HepG2 (cell line): ENCODE data around the gene SERPIND1. TPM values are rescaled to one million over a fixed set of nuclear protein-coding genes. Genes with fewer than 3 reads are reported as not detected.

Experiments used
- CCDC6 ChIP-seq: sonication (generic); formaldehyde crosslinking; IDR thresholded peaks from 2 replicates; pipeline ENCODE4 v1.8.1; 2022; ENCODE audit warnings: mild to moderate bottlenecking, missing genetic modification reagents, moderate library complexity
- CHD2 ChIP-seq: IDR thresholded peaks from 2 replicates; pipeline ENCODE4 v1.6.1; 2011; ENCODE audit warnings: low read depth, low read length, improper control_type of control experiment
- EP300 ChIP-seq, 3 experiments: sonication (generic) in 1 of 3; formaldehyde crosslinking in 1 of 3; IDR thresholded peaks; 2 replicates each; pipeline versions ENCODE4 v1.5.1 to v1.6.1; 2011 to 2020; ENCODE audit warnings: low read depth in 2 of 3, low read length in 2 of 3, borderline replicate concordance in 1 of 3, improper control_type of control experiment in 1 of 3, mild to moderate bottlenecking in 1 of 3, missing genetic modification reagents in 1 of 3, moderate library complexity in 1 of 3
- ESRRA ChIP-seq: sonication (generic); formaldehyde crosslinking; IDR thresholded peaks from 2 replicates; pipeline ENCODE4 v1.5.1; 2020; ENCODE audit warnings: mild to moderate bottlenecking, low read depth, missing genetic modification reagents
- GABPB1 ChIP-seq: IDR thresholded peaks from 2 replicates; pipeline ENCODE4 v1.6.1; 2016; ENCODE audit warnings: mild to moderate bottlenecking, missing genetic modification reagents, moderate library complexity, missing compliant biosample characterization
- HHEX ChIP-seq: IDR thresholded peaks from 2 replicates; pipeline ENCODE4 v1.6.1; 2016; ENCODE audit warnings: control low read depth
- MIER3 ChIP-seq: IDR thresholded peaks from 2 replicates; pipeline ENCODE4 v1.6.1; 2016; ENCODE audit warnings: missing compliant biosample characterization, borderline replicate concordance
- NFE2L1 ChIP-seq: sonication (generic); formaldehyde crosslinking; IDR thresholded peaks from 2 replicates; pipeline ENCODE4 v1.4.0; 2020; ENCODE audit warnings: missing genetic modification reagents, mild to moderate bottlenecking, borderline replicate concordance
- NR3C1 ChIP-seq: sonication (generic); formaldehyde crosslinking; IDR thresholded peaks from 2 replicates; pipeline ENCODE4 v1.4.0; 2020; ENCODE audit warnings: missing genetic modification reagents
- SOX13 ChIP-seq, 3 experiments: fragments of 450-650 bp in 1 of 3; sonication (generic) in 1 of 3; formaldehyde crosslinking in 1 of 3; IDR thresholded peaks in 2 of 3; conservative IDR thresholded peaks in 1 of 3; 2 replicates each; pipeline versions ENCODE4 v1.5.0 to v1.6.1; 2016 to 2020; ENCODE audit warnings: antibody characterized with exemption in 1 of 3, mild to moderate bottlenecking in 1 of 3, missing compliant biosample characterization in 1 of 3, missing genetic modification reagents in 1 of 3, moderate library complexity in 1 of 3
- TBX2 ChIP-seq: sonication (generic); formaldehyde crosslinking; IDR thresholded peaks from 2 replicates; pipeline ENCODE4 v1.5.0; 2020; ENCODE audit warnings: missing genetic modification reagents, mild to moderate bottlenecking, borderline replicate concordance
- TCF12 ChIP-seq, 2 experiments: fragments of 450-650 bp in 1 of 2; sonication (generic) in 1 of 2; formaldehyde crosslinking in 1 of 2; IDR thresholded peaks; 2 replicates each; pipeline versions ENCODE4 v1.6.1 to v1.8.0; 2017 to 2022; ENCODE audit warnings: antibody characterized with exemption in 1 of 2, mild to moderate bottlenecking in 1 of 2, missing genetic modification reagents in 1 of 2, moderate library complexity in 1 of 2
- ZNF484 ChIP-seq: sonication (generic); formaldehyde crosslinking; IDR thresholded peaks from 2 replicates; pipeline ENCODE4 v1.5.1; 2020; ENCODE audit warnings: mild to moderate bottlenecking, low read depth, missing genetic modification reagents, borderline replicate concordance
- ZNF720 ChIP-seq: sonication (generic); formaldehyde crosslinking; IDR thresholded peaks from 2 replicates; pipeline ENCODE4 v1.4.0; 2020; ENCODE audit warnings: missing genetic modification reagents
- polyA plus RNA-seq, 8 experiments: library from polyadenylated mRNA; depleted of rRNA in 3 of 8; stranded (reverse) in 7 of 8; unstranded in 1 of 8; fragments of >200 nt; fragmentation: Illumina TruSeq in 4 of 8; extraction: Trizol in 4 of 8; gene quantifications; 2 replicates each; pipeline versions ENCODE4 v1.2.1 to v1.2.3, GENCODE V29; 2011 to 2016; ENCODE audit warnings: low read depth in 4 of 8, missing spikeins in 1 of 8, mixed read lengths in 1 of 8; ENCODE audit not compliant: insufficient read depth in 1 of 8
- total RNA-seq, 5 experiments: library from RNA; depleted of rRNA; stranded (reverse); fragments of >200 nt; fragmentation: Illumina TruSeq; extraction: Trizol; gene quantifications; 2 replicates each; pipeline ENCODE4 v1.2.3, GENCODE V29; 2016; ENCODE audit warnings: low read depth in 1 of 5
- TF ChIP-seq, protein P1 (sequence below): sonication (generic); formaldehyde crosslinking; IDR thresholded peaks from 2 replicates; pipeline ENCODE4 v1.9.0; 2021; ENCODE audit warnings: missing genetic modification reagents, mild to moderate bottlenecking, borderline replicate concordance
- TF ChIP-seq, protein P2 (sequence below): sonication (generic); formaldehyde crosslinking; IDR thresholded peaks from 2 replicates; pipeline ENCODE4 v1.4.0; 2020; ENCODE audit warnings: missing genetic modification reagents
- TF ChIP-seq, protein P3 (sequence below): sonication (generic); formaldehyde crosslinking; IDR thresholded peaks from 2 replicates; pipeline ENCODE4 v1.4.0; 2020; ENCODE audit warnings: mild to moderate bottlenecking, missing genetic modification reagents
- TF ChIP-seq, protein P4 (sequence below): sonication (generic); formaldehyde crosslinking; IDR thresholded peaks from 2 replicates; pipeline ENCODE4 v1.9.0; 2021; ENCODE audit warnings: mild to moderate bottlenecking, missing genetic modification reagents

The SERPIND1 gene
- total and polyA plus RNA-seq, 2 of the 13 experiments (the other 11 are each of a cell fraction or from before 2014, with no cell fraction given) = 111 to 350 TPM

DNA sequence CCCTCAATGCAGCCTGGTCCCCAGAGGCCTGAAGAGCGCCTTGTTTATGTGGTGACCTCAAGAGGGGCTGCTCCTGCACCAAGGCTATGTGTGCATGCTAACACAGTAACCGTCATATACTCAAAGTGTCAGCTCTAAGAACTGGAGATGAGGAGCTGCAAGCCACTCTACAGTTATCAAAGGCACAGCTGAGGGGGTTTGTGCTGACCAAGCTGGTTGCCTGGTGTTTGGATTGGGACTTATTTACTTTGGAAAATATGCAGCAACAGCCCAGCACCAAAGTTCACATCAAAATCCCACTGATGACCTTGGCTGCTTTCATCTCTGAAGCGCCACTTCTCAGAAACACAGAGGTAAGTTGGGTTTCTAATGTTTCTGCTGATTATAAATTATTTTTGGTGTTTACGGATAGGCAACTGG is at the start of gene SERPIND1 (continued):
- TF ChIP-seq, protein P1, sequence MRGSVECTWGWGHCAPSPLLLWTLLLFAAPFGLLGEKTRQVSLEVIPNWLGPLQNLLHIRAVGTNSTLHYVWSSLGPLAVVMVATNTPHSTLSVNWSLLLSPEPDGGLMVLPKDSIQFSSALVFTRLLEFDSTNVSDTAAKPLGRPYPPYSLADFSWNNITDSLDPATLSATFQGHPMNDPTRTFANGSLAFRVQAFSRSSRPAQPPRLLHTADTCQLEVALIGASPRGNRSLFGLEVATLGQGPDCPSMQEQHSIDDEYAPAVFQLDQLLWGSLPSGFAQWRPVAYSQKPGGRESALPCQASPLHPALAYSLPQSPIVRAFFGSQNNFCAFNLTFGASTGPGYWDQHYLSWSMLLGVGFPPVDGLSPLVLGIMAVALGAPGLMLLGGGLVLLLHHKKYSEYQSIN (CRISPR knock-in tag) = no peak
- TF ChIP-seq ESRRA (CRISPR knock-in tag) (peak; percentile 88), TBX2 (CRISPR knock-in tag) (peak; percentile 73), HHEX (CRISPR knock-in tag) (peak; percentile 63), ZNF484 (CRISPR knock-in tag) (no peak), ZNF720 (CRISPR knock-in tag) (no peak), EP300 (IDR thresholded peaks at IDR 0.05; ENCODE audit: low read depth in 2 of 2, low read length in 2 of 2) (peak; percentile 78 to 92; a peak in 3 of 4 replicates), EP300 (CRISPR knock-in tag; IDR thresholded peaks at IDR 0.05; ENCODE audit: borderline replicate concordance) (peak; percentile 68; the same call in 1 of the 2 replicates), NR3C1 (CRISPR knock-in tag) (no peak), TCF12 (IDR thresholded peaks at IDR 0.05) (no peak), TCF12 (CRISPR knock-in tag; IDR thresholded peaks at IDR 0.05) (peak; percentile 74; the same call in 1 of the 2 replicates), CHD2 (no peak), CCDC6 (CRISPR knock-in tag) (0 out of 2 replicates have a peak, but pooled peaks have one; percentile 35), GABPB1 (CRISPR knock-in tag) (no peak; the same call in 1 of the 2 replicates), MIER3 (CRISPR knock-in tag) (peak; percentile 60; the same call in 1 of the 2 replicates), NFE2L1 (no peak), SOX13 (IDR thresholded peaks at IDR 0.05) (peak; percentile 53; the same call in 1 of the 2 replicates), SOX13 (CRISPR knock-in tag; conservative IDR thresholded peaks at IDR 0.05 in 1 of 2, IDR thresholded peaks at IDR 0.05 in 1 of 2) (peak in 1 of 2 experiments; percentile 92; a peak in 2 of 4 replicates)
- TF ChIP-seq, protein P2, sequence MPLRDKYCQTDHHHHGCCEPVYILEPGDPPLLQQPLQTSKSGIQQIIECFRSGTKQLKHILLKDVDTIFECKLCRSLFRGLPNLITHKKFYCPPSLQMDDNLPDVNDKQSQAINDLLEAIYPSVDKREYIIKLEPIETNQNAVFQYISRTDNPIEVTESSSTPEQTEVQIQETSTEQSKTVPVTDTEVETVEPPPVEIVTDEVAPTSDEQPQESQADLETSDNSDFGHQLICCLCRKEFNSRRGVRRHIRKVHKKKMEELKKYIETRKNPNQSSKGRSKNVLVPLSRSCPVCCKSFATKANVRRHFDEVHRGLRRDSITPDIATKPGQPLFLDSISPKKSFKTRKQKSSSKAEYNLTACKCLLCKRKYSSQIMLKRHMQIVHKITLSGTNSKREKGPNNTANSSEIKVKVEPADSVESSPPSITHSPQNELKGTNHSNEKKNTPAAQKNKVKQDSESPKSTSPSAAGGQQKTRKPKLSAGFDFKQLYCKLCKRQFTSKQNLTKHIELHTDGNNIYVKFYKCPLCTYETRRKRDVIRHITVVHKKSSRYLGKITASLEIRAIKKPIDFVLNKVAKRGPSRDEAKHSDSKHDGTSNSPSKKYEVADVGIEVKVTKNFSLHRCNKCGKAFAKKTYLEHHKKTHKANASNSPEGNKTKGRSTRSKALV (CRISPR knock-in tag) = peak; percentile 58; the same call in 1 of the 2 replicates
- TF ChIP-seq, protein P3, sequence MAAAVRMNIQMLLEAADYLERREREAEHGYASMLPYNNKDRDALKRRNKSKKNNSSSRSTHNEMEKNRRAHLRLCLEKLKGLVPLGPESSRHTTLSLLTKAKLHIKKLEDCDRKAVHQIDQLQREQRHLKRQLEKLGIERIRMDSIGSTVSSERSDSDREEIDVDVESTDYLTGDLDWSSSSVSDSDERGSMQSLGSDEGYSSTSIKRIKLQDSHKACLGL = no peak
- TF ChIP-seq, protein P4, sequence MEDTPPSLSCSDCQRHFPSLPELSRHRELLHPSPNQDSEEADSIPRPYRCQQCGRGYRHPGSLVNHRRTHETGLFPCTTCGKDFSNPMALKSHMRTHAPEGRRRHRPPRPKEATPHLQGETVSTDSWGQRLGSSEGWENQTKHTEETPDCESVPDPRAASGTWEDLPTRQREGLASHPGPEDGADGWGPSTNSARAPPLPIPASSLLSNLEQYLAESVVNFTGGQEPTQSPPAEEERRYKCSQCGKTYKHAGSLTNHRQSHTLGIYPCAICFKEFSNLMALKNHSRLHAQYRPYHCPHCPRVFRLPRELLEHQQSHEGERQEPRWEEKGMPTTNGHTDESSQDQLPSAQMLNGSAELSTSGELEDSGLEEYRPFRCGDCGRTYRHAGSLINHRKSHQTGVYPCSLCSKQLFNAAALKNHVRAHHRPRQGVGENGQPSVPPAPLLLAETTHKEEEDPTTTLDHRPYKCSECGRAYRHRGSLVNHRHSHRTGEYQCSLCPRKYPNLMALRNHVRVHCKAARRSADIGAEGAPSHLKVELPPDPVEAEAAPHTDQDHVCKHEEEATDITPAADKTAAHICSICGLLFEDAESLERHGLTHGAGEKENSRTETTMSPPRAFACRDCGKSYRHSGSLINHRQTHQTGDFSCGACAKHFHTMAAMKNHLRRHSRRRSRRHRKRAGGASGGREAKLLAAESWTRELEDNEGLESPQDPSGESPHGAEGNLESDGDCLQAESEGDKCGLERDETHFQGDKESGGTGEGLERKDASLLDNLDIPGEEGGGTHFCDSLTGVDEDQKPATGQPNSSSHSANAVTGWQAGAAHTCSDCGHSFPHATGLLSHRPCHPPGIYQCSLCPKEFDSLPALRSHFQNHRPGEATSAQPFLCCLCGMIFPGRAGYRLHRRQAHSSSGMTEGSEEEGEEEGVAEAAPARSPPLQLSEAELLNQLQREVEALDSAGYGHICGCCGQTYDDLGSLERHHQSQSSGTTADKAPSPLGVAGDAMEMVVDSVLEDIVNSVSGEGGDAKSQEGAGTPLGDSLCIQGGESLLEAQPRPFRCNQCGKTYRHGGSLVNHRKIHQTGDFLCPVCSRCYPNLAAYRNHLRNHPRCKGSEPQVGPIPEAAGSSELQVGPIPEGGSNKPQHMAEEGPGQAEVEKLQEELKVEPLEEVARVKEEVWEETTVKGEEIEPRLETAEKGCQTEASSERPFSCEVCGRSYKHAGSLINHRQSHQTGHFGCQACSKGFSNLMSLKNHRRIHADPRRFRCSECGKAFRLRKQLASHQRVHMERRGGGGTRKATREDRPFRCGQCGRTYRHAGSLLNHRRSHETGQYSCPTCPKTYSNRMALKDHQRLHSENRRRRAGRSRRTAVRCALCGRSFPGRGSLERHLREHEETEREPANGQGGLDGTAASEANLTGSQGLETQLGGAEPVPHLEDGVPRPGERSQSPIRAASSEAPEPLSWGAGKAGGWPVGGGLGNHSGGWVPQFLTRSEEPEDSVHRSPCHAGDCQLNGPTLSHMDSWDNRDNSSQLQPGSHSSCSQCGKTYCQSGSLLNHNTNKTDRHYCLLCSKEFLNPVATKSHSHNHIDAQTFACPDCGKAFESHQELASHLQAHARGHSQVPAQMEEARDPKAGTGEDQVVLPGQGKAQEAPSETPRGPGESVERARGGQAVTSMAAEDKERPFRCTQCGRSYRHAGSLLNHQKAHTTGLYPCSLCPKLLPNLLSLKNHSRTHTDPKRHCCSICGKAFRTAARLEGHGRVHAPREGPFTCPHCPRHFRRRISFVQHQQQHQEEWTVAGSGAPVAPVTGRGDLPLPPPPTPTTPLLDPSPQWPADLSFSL (CRISPR knock-in tag) = no peak
